Endodermal cell (in vitro differentiated cells): ENCODE measurements around the gene QRICH1. TPM values are rescaled to one million over a fixed set of nuclear protein-coding genes. Genes with fewer than 3 reads are reported as not detected.

Source experiments
- DNase-seq: peaks from one replicate; pipeline ENCODE4 v3.0.0-alpha.2; 2017
- H3K27ac ChIP-seq: 2 replicates; pipeline ENCODE4 v1.5.1; 2013; ENCODE audit warnings: mild to moderate bottlenecking, low read depth, low read length, moderate library complexity
- H3K27me3 ChIP-seq: 2 replicates; pipeline ENCODE4 v1.6.1; 2013; ENCODE audit warnings: mild to moderate bottlenecking, low read length, moderate library complexity; ENCODE audit not compliant: insufficient read depth, control insufficient read depth, poor library complexity, severe bottlenecking
- H3K36me3 ChIP-seq: 2 replicates; pipeline ENCODE4 v1.7.0; 2013; ENCODE audit warnings: mild to moderate bottlenecking, low read length, moderate library complexity; ENCODE audit not compliant: control insufficient read depth, insufficient read depth
- H3K4me1 ChIP-seq: one replicate; pipeline ENCODE4 v1.7.0; 2013; ENCODE audit warnings: low read length; ENCODE audit not compliant: control insufficient read depth, insufficient read depth
- H3K4me3 ChIP-seq: 2 replicates; pipeline ENCODE4 v1.5.1; 2013; ENCODE audit warnings: mild to moderate bottlenecking, low read length, moderate library complexity
- H3K9ac ChIP-seq: 2 replicates; pipeline ENCODE4 v1.6.1; 2013; ENCODE audit warnings: mild to moderate bottlenecking, low read length, moderate library complexity; ENCODE audit not compliant: poor library complexity, severe bottlenecking; ENCODE audit errors: extremely low read depth
- H3K9me3 ChIP-seq: 2 replicates; pipeline ENCODE4 v1.6.1; 2013; ENCODE audit warnings: mild to moderate bottlenecking, low read length, moderate library complexity; ENCODE audit not compliant: control insufficient read depth
- H3K27ac Mint-ChIP-seq: 2 replicates; pipeline ENCODE4 v1.8.0; 2020; ENCODE audit warnings: mixed read lengths
- H3K27me3 Mint-ChIP-seq: 2 replicates; pipeline ENCODE4 v1.8.0; 2021; ENCODE audit warnings: mild to moderate bottlenecking, mixed read lengths; ENCODE audit not compliant: insufficient read depth
- H3K36me3 Mint-ChIP-seq: 2 replicates; pipeline ENCODE4 v1.8.0; 2020; ENCODE audit warnings: low read depth, mixed read lengths
- H3K4me1 Mint-ChIP-seq: 2 replicates; pipeline ENCODE4 v1.8.0; 2020; ENCODE audit warnings: mixed read lengths
- H3K4me3 Mint-ChIP-seq: 2 replicates; pipeline ENCODE4 v1.8.0; 2020; ENCODE audit warnings: mild to moderate bottlenecking, moderate library complexity, mixed read lengths
- H3K9me3 Mint-ChIP-seq: 2 replicates; pipeline ENCODE4 v1.8.0; 2020; ENCODE audit warnings: mild to moderate bottlenecking, mixed read lengths
- CTCF ChIP-seq: fragments of 200-600 bp; sonication (generic); conservative IDR thresholded peaks from 2 replicates; pipeline ENCODE4 v1.5.0; 2021; ENCODE audit warnings: antibody characterized with exemption, mild to moderate bottlenecking
- WGBS, 2 experiments: methylation state at CpG; one replicate each; pipeline versions ENCODE4 v1.1.5 to v1.1.7; 2013; ENCODE audit warnings: missing lambda C conversion rate in 2 of 2, mixed read lengths in 1 of 2; ENCODE audit not compliant: insufficient coverage in 1 of 2, insufficient read length in 1 of 2; 5-methylcytosine and 5-hydroxymethylcytosine counted together
- total RNA-seq, 2 donors: library from RNA; stranded (reverse); fragmentation: NEBNext Ultra II Directional in 1 of 2; extraction: Animal tissue kit (Norgen Biotek cat#: 25700) in 1 of 2; gene quantifications; 2 replicates in 1 of 2; 3 replicates in 1 of 2; pipeline ENCODE4 v1.2.1, GENCODE V29; 2021

The QRICH1 gene
- total RNA-seq, 2 donors from 2014 or later: 127 to 155 TPM

DNA sequence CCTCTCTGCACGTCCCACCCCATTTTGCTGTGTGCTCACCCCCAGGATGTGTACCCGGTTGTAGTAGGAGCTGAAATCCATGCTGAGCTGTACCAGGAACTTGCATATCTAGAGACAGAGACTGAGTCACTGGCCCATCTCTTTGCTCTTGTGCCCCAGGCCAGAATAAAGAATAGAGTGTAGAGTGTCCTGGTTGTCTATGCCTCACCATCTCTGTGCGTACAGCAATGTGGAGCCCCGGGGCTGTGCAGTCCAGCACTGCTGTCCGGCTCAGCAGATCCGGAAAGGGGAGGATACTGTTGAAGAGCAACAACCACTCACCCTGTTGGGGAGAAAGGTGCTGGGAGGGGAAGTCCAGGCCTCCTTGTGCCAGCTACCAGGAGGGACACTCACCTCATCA, 78.1 kb downstream of the QRICH1 start:
- peak; percentile 28 for DNase-seq
- Histone ChIP-seq H3K4me1 (no peaks in the 10 kb centered on the region), H3K27me3 (no peaks in the 10 kb centered on the region), H3K36me3 (peaks cover 53% of the 10 kb centered on the region), H3K9me3 (no peaks in the 10 kb centered on the region), H3K27ac (no peak overlapping the region), H3K9ac (no peak overlapping the region), H3K4me3 (no peak overlapping the region)
- Mint-ChIP-seq H3K27ac (no peak overlapping the region), H3K36me3 (peaks cover 25% of the 10 kb centered on the region), H3K27me3 (no peaks in the 10 kb centered on the region), H3K4me3 (no peak overlapping the region), H3K9me3 (no peaks in the 10 kb centered on the region), H3K4me1 (peaks cover 3% of the 10 kb centered on the region)
- 87 to 93% methylated on average over 3 to 6 of the region's 6 CpGs for WGBS, 2 experiments
- TF ChIP-seq CTCF: no peak

- peak; percentile 39 for DNase-seq
- Histone ChIP-seq H3K36me3 (peaks cover 53% of the 10 kb centered on the region), H3K4me3 (no peak overlapping the region), H3K27me3 (no peaks in the 10 kb centered on the region), H3K27ac (no peak overlapping the region), H3K4me1 (no peaks in the 10 kb centered on the region), H3K9me3 (no peaks in the 10 kb centered on the region), H3K9ac (no peak overlapping the region)
- no peak overlapping the region for H3K4me3 Mint-ChIP-seq
- peaks cover 26% of the 10 kb centered on the region for H3K36me3 Mint-ChIP-seq
- H3K9me3 Mint-ChIP-seq: no peaks in the 10 kb centered on the region
- 96 to 97% methylated on average over 3 to 8 of the region's 8 CpGs for WGBS, 2 experiments
- peaks cover 3% of the 10 kb centered on the region for H3K4me1 Mint-ChIP-seq
- no peak for TF ChIP-seq CTCF
- H3K27me3 Mint-ChIP-seq: no peaks in the 10 kb centered on the region
- H3K27ac Mint-ChIP-seq: peak overlapping the region; percentile 58
Measured at GRCh38 chr3:49015072-49015471, 78.8 kb downstream of the QRICH1 start.

DNA sequence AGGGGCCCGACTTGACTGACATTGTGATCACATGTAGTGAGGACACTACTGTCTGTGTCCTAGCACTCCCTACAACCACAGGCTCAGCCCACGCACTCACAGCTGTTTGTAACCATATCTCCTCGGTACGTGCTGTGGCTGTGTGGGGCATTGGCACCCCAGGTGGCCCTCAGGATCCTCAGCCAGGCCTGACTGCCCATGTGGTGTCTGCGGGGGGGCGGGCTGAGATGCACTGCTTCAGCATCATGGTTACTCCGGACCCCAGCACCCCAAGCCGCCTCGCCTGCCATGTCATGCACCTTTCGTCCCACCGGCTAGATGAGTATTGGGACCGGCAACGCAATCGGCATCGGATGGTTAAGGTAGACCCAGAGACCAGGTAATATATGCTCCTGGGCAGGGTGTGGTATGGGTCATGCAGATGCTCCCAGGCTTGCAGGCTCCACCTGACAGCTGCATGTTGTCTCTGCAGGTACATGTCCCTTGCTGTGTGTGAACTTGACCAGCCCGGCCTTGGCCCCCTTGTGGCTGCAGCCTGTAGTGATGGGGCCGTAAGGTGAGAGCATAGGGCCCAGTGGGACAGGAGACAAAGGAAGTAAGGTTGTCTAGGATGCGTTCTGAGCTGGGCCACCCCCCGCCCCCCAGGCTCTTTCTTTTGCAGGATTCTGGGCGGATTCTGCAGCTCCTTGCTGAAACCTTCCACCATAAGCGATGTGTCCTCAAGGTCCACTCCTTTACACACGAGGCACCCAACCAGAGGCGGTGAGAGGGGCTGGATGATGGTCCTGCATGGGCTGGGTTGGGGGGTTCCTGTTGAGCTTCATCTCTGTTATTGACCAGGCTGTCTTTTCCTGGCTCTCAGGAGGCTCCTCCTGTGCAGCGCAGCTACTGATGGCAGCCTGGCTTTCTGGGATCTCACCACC, 79.9 kb downstream of the QRICH1 start:
- Mint-ChIP-seq H3K4me3 (no peak overlapping the region), H3K27ac (peak overlapping the region; percentile 26), H3K36me3 (peaks cover 26% of the 10 kb centered on the region), H3K9me3 (no peaks in the 10 kb centered on the region), H3K27me3 (no peaks in the 10 kb centered on the region), H3K4me1 (peaks cover 3% of the 10 kb centered on the region)
- H3K9ac ChIP-seq: no peak overlapping the region
- peak; percentile 86 for TF ChIP-seq CTCF
- no peaks in the 10 kb centered on the region for H3K4me1 ChIP-seq
- DNase-seq: peak; percentile 95
- no peak overlapping the region for H3K4me3 ChIP-seq
- no peaks in the 10 kb centered on the region for H3K9me3 ChIP-seq
- H3K36me3 ChIP-seq: peaks cover 60% of the 10 kb centered on the region
- 87 to 96% methylated on average over 15 to 24 of the region's 24 CpGs for WGBS, 2 experiments
- no peaks in the 10 kb centered on the region for H3K27me3 ChIP-seq
- H3K27ac ChIP-seq: no peak overlapping the region
